Fibroblast of the aortic adventitia (primary cell): ENCODE results near the gene TMEM243. TPM values are rescaled to one million over a fixed set of nuclear protein-coding genes. Genes with fewer than 3 reads are reported as not detected.

Source experiments
- DNase-seq: peaks from one replicate; pipeline ENCODE4 v3.0.0-alpha.2; 2010; ENCODE audit warnings: low read depth
- H3K4me3 ChIP-seq: 2 replicates; pipeline ENCODE4 v1.5.1; 2011; ENCODE audit warnings: low read depth, mild to moderate bottlenecking, control low read depth, low read length, moderate library complexity
- CTCF ChIP-seq: IDR thresholded peaks from 2 replicates; pipeline ENCODE4 v1.5.1; 2011; ENCODE audit warnings: mild to moderate bottlenecking, low read length, control low read depth, inconsistent platforms; ENCODE audit not compliant: insufficient read depth
- total RNA-seq: library from RNA; depleted of rRNA; stranded (reverse); fragments of >200 nt; gene quantifications from 2 replicates; pipeline ENCODE4 v1.2.3, GENCODE V29; 2012; ENCODE audit warnings: low replicate concordance

Gene TMEM243
- total RNA-seq, 1 donor: 47.8 TPM

GRCh38 chr7:87231711-87232110, 12.2 kb upstream of the TMEM243 start:
- DNase-seq: peak; percentile 46
- TF ChIP-seq CTCF: no peak
- H3K4me3 ChIP-seq: no peak overlapping the region

- DNase-seq: no peak
- no peak overlapping the region for H3K4me3 ChIP-seq
- no peak for TF ChIP-seq CTCF
Observed at GRCh38 chr7:87231258-87231657, 11.7 kb upstream of the TMEM243 start.

- no peak overlapping the region for H3K4me3 ChIP-seq
- no peak for TF ChIP-seq CTCF
- no peak for DNase-seq
Observed at GRCh38 chr7:87226495-87226894, 7.0 kb upstream of the TMEM243 start.

GRCh38 chr7:87225696-87226095, 6.2 kb upstream of the TMEM243 start:
- no peak overlapping the region for H3K4me3 ChIP-seq
- peak; percentile 14 for DNase-seq
- TF ChIP-seq CTCF: no peak

GRCh38 chr7:87223666-87224065, 4.1 kb upstream of the TMEM243 start:
- no peak overlapping the region for H3K4me3 ChIP-seq
- TF ChIP-seq CTCF: no peak

GRCh38 chr7:87220734-87221215, 1.2 kb upstream of the TMEM243 start:
- H3K4me3 ChIP-seq: peak overlapping the region; percentile 92
- DNase-seq: peak; percentile 12
- TF ChIP-seq CTCF: no peak

More at GRCh38 chr7:87223666-87224065, 4.1 kb upstream of the TMEM243 start:
- DNase-seq: no peak
